ENCODE measurements around the gene NXN.

- TF ChIP-seq CTCF (IDR thresholded peaks at IDR 0.05) (no peak), RCOR1 (IDR thresholded peaks at IDR 0.05; ENCODE audit: low read length) (no peak), YY1 (IDR thresholded peaks at IDR 0.05; ENCODE audit: low read depth) (no peak), TCF12 (IDR thresholded peaks at IDR 0.05) (no peak), POLR2AphosphoS5 (IDR thresholded peaks at IDR 0.05; ENCODE audit: low read depth, low read length) (no peak), GABPA (IDR thresholded peaks at IDR 0.05; ENCODE audit: low read depth) (no peak), TEAD4 (IDR thresholded peaks at IDR 0.05; ENCODE audit: borderline replicate concordance, insufficient read depth) (no peak), TAF1 (IDR thresholded peaks at IDR 0.05; ENCODE audit: borderline replicate concordance, low read depth, low read length) (no peak)
Observed at GRCh38 chr17:883586-883962, 96.0 kb downstream of the NXN start.
